GM19043 (cell line): ENCODE measurements around the gene GIMAP4.
"Not testable (repeated sequence)": the region's sequence is repeated elsewhere in the genome, so short reads cannot be mapped to it uniquely, and the experiment has no call there.

ENCODE experiments used
- ATAC-seq: cut with Tn5 transposase; IDR thresholded peaks from one replicate; pipeline ENCODE4 v1.9.1; 2021; ENCODE audit warnings: low read depth; ENCODE audit not compliant: unreplicated experiment

GIMAP4 gene

DNA sequence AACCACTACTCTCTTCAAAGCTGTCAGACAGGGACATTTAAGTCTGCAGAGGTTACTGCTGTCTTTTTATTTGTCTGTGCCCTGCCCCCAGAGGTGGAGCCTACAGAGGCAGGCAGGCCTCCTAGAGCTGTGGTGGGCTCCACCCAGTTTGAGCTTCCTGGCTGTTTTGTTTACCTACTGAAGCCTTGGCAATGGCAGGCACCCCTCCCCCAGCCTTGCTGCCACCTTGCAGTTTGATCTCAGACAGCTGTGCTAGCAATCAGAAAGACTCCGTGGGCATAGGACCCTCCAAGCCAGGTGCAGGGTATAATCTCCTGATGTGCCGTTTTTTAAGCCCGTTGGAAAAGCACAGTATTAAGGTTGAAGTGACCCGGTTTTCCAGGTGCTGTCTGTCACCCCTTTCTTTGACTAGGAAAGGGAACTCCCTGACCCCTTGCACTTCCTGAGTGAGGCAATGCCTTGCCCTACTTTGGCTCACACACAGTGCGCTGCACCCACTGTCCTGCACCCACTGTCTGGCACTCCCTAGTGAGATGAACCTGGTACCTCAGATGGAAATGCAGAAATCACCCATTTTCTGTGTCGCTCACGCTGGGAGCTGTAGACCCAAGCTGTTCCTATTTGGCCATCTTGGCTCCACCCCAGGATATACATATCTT is 12.9 kb downstream of the GIMAP4 start:
- ATAC-seq, result not testable (repeated sequence)

DNA sequence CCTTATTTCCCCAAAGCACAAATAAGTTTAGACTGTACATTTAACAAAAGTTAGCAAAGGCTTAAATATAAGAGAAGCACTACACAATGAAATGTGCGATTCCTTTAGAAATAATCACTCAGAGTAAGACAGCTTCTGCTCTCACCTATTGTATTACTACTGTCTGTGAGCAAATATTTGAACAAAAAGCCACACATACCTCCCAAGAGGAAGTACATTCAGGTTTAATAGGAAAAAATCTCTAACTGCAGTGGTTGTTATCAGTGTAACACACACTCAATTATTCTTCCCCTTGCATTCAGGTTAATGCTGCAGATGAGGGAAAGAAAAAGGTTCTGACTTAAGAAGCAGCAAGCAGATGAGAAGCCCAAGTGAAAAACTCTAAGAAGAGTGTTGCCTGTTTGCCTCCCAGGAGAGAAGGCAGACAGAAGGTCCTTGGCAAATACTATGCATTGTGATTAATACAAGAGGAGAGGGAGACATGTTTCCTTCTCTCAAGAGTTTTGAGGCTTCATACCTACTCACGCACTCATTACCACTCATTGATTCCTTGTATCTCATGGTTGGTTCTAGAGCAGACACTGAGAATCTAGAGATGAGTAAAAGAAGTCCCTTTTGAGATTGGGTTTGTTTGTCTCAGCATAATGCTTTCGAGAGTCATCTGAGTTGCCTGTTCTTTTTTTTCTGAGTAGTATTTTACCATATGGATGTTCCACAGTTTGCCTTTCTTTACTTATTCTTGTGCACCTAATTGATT is 13.6 kb downstream of the GIMAP4 start:
- ATAC-seq, result no peak

- no peak for ATAC-seq
Measured at GRCh38 chr7:150585199-150585598, 18.0 kb downstream of the GIMAP4 start.

DNA sequence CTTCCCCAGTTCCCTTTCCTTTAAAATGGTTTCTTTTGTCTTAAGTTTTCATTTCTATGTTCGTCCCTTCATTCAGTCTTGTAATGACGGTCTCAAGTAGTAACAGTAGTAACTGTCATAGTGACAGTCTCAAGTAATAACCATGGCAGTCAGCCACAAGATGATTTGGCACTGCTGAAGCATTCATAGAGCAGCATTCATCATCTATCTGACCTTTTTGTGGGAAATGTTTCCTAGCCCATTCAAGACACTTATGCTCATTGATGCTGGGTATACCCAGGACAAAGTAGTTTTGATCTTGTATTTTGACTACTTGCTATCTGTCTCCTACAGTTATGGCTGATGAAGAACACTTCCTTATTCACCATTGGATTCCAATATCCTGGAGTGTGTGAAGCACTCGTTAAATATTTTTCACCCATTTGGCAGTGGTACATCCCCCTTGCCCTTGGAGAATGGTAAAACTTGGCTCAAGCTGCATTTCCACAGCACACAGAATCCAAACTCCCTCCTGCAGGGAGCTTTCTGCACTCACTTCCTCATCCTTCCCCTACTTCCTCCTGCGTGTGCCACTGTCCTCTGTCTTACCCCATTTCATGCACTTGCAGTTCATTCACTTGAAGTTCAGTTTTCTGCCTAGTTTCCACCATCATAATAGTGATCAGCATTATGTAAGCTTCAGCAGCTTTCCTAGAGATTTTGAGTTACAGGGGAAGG is 19.0 kb downstream of the GIMAP4 start:
- no peak for ATAC-seq

GRCh38 chr7:150586785-150587152 is 19.6 kb downstream of the GIMAP4 start:
- no peak for ATAC-seq

GRCh38 chr7:150587551-150587950 is 20.4 kb downstream of the GIMAP4 start:
- ATAC-seq, result no peak

DNA sequence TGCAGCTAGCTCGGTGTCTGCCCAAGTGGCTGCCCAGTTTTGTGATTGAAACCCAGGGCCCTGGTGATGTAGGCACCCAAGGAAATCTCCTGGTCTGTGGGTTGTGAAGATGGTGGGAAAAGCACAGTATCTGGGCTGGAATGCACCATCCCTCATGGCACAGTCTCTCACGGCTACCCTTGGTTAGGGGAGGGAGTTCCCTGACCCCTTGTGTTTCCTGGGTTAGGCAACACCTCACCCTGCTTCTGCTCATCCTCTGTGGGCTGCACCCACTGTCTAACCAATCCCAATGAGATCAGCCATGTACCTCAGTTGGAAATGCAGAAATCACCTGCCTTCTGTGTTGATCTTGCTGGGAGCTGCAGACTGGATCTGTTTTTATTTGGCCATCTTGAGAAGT is 27.6 kb downstream of the GIMAP4 start:
- no peak for ATAC-seq

- no peak for ATAC-seq
Measured at GRCh38 chr7:150595361-150595760, 28.2 kb downstream of the GIMAP4 start.

- not testable (repeated sequence) for ATAC-seq
Measured at GRCh38 chr7:150603600-150603999, 36.4 kb downstream of the GIMAP4 start.

- no peak for ATAC-seq
Measured at GRCh38 chr7:150610233-150610632, 43.0 kb downstream of the GIMAP4 start.

DNA sequence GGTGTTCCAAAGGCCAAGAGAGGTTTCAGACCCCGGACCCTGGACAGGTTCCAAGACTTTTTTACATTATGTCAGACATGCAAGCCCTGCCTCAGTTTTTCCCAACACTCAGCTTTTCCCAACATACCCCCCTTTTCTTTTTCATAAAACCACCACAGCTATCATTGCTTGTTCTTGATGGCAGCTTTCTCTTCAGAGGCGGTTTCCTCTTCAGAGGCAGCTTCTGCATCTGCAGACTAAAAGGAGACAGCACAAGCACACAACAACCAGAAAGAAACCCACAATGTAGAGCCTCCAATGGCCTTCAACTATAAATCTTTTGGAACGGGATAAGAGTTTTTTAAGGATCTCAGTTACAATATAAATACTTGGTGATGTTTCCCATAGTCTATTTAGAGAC is 45.7 kb downstream of the GIMAP4 start:
- no peak for ATAC-seq

DNA sequence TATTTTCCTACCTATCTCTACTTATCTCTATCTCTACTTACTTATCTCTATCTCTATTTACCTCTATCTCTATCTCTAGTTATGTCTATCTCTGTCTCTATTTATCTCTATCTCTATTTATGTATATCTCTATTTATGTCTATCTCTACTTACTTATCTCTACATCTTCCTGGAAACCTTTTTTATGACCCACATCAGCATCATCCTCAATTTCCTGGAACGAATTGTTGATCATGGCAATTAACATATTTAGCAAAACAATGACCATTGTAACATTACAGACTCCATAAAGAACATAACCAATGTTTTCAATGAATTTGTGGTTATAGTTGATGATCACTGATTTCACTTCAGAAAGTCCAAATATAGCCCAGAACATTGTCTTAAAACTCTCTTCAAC is 46.7 kb downstream of the GIMAP4 start:
- ATAC-seq, result no peak

- not testable (repeated sequence) for ATAC-seq
Measured at GRCh38 chr7:150614426-150614825, 47.2 kb downstream of the GIMAP4 start.

- not testable (repeated sequence) for ATAC-seq
Measured at GRCh38 chr7:150615221-150615755, 48.1 kb downstream of the GIMAP4 start.

DNA sequence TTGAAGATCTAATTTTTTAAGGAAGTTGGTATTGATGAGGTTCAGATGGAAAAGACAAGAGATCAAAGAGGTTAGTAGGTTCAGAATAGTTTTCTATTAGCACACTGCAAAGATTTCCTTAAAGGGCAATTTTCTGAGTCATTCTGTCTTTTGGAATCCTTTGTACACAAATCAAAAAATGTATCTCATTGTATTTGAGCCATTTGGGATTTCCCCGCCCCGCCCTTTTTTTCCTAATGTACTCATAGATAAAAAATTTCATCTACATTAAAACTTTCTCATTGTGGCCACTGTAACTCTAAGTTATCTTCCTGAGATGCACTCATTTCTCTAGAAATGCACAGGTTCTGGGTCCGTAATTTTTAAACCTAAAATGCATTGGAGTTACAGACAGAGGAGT is 52.9 kb downstream of the GIMAP4 start:
- ATAC-seq, result no peak

DNA sequence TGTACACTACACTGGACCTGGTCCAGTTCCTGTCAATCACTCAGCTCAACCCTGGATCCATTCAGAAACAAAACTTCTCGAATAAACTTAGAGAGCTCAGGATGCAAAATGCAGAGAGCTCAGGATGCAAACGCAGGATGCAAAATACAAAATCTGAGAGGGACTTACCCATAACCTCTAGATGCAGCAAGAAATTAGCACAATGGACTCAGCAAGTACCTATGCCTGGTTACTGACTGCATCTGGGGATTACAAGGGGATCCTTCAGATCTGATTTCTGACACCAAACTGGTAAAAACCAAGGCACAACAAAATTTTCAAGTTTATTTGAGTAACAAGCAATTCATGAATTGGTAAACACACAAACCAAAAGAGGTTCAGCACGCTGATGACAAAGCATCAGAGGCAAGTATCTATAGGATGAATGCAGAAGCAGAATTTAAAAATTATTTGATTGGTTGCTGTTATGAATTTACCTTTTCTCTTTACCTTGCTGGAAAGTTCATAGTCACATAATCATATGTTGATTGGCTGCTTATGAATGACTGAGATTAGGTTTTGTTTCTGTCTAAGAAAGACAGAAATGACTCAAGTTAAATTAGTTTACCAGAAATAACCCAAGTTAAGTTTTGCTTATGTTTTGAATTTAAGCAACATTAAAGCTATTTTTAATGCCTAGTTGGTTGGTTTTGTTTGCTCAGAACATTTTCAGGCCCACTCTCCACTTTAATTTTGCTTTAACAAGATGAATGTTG is 53.6 kb downstream of the GIMAP4 start:
- no peak for ATAC-seq

GRCh38 chr7:150621376-150621775 is 54.2 kb downstream of the GIMAP4 start:
- ATAC-seq, result no peak
